ENCODE measurements around the gene LGALS3.

DNA sequence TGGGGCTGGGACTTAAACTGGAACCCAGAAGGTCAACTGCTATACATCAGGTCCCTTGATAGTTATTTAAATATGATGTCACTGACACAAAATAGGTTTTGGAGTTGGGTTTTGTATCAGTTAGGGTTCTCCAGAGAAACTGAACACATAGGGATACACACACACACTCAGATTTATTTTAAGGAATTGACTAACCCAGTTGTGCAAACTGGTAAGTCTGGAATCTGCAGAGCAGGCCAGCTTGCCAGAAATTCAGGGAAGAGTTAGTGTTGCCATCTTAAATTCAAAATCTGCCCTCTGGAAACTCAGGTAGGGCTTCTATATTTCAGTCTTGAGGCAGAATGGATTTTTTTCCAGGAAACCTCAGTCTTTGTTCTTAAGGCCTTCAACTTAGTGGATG, 40.7 kb upstream of the LGALS3 start:
- TF ChIP-seq, protein P1, sequence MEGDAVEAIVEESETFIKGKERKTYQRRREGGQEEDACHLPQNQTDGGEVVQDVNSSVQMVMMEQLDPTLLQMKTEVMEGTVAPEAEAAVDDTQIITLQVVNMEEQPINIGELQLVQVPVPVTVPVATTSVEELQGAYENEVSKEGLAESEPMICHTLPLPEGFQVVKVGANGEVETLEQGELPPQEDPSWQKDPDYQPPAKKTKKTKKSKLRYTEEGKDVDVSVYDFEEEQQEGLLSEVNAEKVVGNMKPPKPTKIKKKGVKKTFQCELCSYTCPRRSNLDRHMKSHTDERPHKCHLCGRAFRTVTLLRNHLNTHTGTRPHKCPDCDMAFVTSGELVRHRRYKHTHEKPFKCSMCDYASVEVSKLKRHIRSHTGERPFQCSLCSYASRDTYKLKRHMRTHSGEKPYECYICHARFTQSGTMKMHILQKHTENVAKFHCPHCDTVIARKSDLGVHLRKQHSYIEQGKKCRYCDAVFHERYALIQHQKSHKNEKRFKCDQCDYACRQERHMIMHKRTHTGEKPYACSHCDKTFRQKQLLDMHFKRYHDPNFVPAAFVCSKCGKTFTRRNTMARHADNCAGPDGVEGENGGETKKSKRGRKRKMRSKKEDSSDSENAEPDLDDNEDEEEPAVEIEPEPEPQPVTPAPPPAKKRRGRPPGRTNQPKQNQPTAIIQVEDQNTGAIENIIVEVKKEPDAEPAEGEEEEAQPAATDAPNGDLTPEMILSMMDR (conservative IDR thresholded peaks at IDR 0.05) = no peak
- TF ChIP-seq EZH2 (IDR thresholded peaks at IDR 0.05; ENCODE audit: low read depth) = no peak
